Inflammatory macrophage treated with lipopolysaccharide for 4 hours (primary cell): Measurements from ENCODE around the gene OR6V1.

Source experiments
- DNase-seq: peaks from one replicate; pipeline ENCODE4 v3.0.0-alpha.2; 2020

Gene OR6V1

GRCh38 chr7:143052041-143052440, at the start of gene OR6V1:
TSS of gene OR6V1 (plus strand) at chr7:143052341. CDS start at chr7:143052341, 0 bp downstream.
- DNase-seq = no peak

GRCh38 chr7:143002898-143003297, 49.2 kb upstream of the OR6V1 start:
- DNase-seq = no peak

- DNase-seq = peak; percentile 47
Measured at GRCh38 chr7:143003393-143004051, 48.6 kb upstream of the OR6V1 start.

- no peak for DNase-seq
Measured at GRCh38 chr7:143005632-143006260, 46.4 kb upstream of the OR6V1 start.

GRCh38 chr7:143008007-143008901, 43.9 kb upstream of the OR6V1 start:
- peak; percentile 71 for DNase-seq

- DNase-seq = no peak
Measured at GRCh38 chr7:143012001-143012400, 40.1 kb upstream of the OR6V1 start.

- no peak for DNase-seq
Measured at GRCh38 chr7:143012409-143012808, 39.7 kb upstream of the OR6V1 start.

GRCh38 chr7:143013473-143013872, 38.7 kb upstream of the OR6V1 start:
- no peak for DNase-seq

GRCh38 chr7:143013893-143014292, 38.2 kb upstream of the OR6V1 start:
- DNase-seq = no peak

GRCh38 chr7:143015084-143015483, 37.1 kb upstream of the OR6V1 start:
- no peak for DNase-seq

- DNase-seq = no peak
Measured at GRCh38 chr7:143015926-143016490, 36.1 kb upstream of the OR6V1 start.

- no peak for DNase-seq
Measured at GRCh38 chr7:143016996-143017395, 35.1 kb upstream of the OR6V1 start.

GRCh38 chr7:143018931-143019330, 33.2 kb upstream of the OR6V1 start:
- no peak for DNase-seq

GRCh38 chr7:143023047-143023446, 29.1 kb upstream of the OR6V1 start:
- no peak for DNase-seq

- no peak for DNase-seq
Measured at GRCh38 chr7:143025371-143025770, 26.8 kb upstream of the OR6V1 start.

GRCh38 chr7:143027032-143027431, 25.1 kb upstream of the OR6V1 start, which contains the start of gene OR9A2:
TSS of gene OR9A2 (minus strand) at chr7:143027132. CDS start at chr7:143027132, 0 bp downstream.
- DNase-seq = no peak

- no peak for DNase-seq
Measured at GRCh38 chr7:143027683-143028082, 24.5 kb upstream of the OR6V1 start.

GRCh38 chr7:143038635-143039034, 13.5 kb upstream of the OR6V1 start:
- no peak for DNase-seq

GRCh38 chr7:143040209-143040715, 11.9 kb upstream of the OR6V1 start:
- DNase-seq = no peak

GRCh38 chr7:143041346-143041745, 10.8 kb upstream of the OR6V1 start:
- DNase-seq = no peak

GRCh38 chr7:143042159-143042789, 9.9 kb upstream of the OR6V1 start:
- DNase-seq = no peak

- no peak for DNase-seq
Measured at GRCh38 chr7:143042790-143043271, 9.3 kb upstream of the OR6V1 start.
